ENCODE measurements around the gene ITFG1. TPM values are rescaled to one million over a fixed set of nuclear protein-coding genes. Genes with fewer than 3 reads are reported as not detected.

ITFG1 gene
- total and polyA plus RNA-seq, 2 of the 8 experiments (the other 6 are each of a cell fraction or from before 2014, with no cell fraction given) = 13.8 to 22.2 TPM

GRCh38 chr16:47480410-47480809, 19.5 kb upstream of the ITFG1 start (continued):
- TF ChIP-seq GTF2F1 (IDR thresholded peaks at IDR 0.05; ENCODE audit: borderline replicate concordance, low read depth, low read length) = no peak
- no peak for TF ChIP-seq NRF1 (IDR thresholded peaks at IDR 0.05; ENCODE audit: low read depth, low read length)
- TF ChIP-seq TEAD4 (IDR thresholded peaks at IDR 0.05; ENCODE audit: low read depth, low read length) = no peak

All from H1 (cell line).